Rectal smooth muscle tissue (tissue), 1 donor: Measurements from ENCODE around the gene STK31.
"Not testable (repeated sequence)": the region's sequence is repeated elsewhere in the genome, so short reads cannot be mapped to it uniquely, and the experiment has no call there.

ENCODE experiments used
- H3K27ac ChIP-seq: one replicate; pipeline ENCODE4 v1.7.0; 2013; ENCODE audit warnings: low read depth, low read length, inconsistent platforms
- H3K27me3 ChIP-seq: one replicate; pipeline ENCODE4 v1.7.0; 2013; ENCODE audit warnings: low read length; ENCODE audit not compliant: control insufficient read depth, insufficient read depth
- H3K36me3 ChIP-seq: one replicate; pipeline ENCODE4 v1.7.0; 2013; ENCODE audit warnings: low read length; ENCODE audit not compliant: control insufficient read depth, insufficient read depth
- H3K4me1 ChIP-seq: one replicate; pipeline ENCODE4 v1.7.0; 2013; ENCODE audit warnings: low read length; ENCODE audit not compliant: control insufficient read depth, insufficient read depth
- H3K4me3 ChIP-seq: one replicate; pipeline ENCODE4 v1.7.0; 2013; ENCODE audit warnings: low read length
- H3K9ac ChIP-seq: one replicate; pipeline ENCODE4 v1.7.0; 2013; ENCODE audit warnings: low read length

STK31 gene

GRCh38 chr7:23779185-23779800 is 69.3 kb downstream of the STK31 start:
- H3K27me3 ChIP-seq, H3K27ac ChIP-seq, H3K4me3 ChIP-seq, H3K9ac ChIP-seq, H3K36me3 ChIP-seq, H3K4me1 ChIP-seq: not testable (repeated sequence)

GRCh38 chr7:23783115-23783514 is 73.1 kb downstream of the STK31 start:
- no peaks in the 10 kb centered on the region for H3K36me3 ChIP-seq
- no peaks in the 10 kb centered on the region for H3K4me1 ChIP-seq
- no peaks in the 10 kb centered on the region for H3K27me3 ChIP-seq
- H3K9ac ChIP-seq: no peak overlapping the region
- H3K27ac ChIP-seq: no peak overlapping the region
- H3K4me3 ChIP-seq: no peak overlapping the region

GRCh38 chr7:23787272-23787671 is 77.3 kb downstream of the STK31 start:
- Histone ChIP-seq H3K36me3 (no peaks in the 10 kb centered on the region), H3K27me3 (no peaks in the 10 kb centered on the region), H3K9ac (no peak overlapping the region), H3K4me1 (no peaks in the 10 kb centered on the region), H3K27ac (no peak overlapping the region), H3K4me3 (no peak overlapping the region)

DNA sequence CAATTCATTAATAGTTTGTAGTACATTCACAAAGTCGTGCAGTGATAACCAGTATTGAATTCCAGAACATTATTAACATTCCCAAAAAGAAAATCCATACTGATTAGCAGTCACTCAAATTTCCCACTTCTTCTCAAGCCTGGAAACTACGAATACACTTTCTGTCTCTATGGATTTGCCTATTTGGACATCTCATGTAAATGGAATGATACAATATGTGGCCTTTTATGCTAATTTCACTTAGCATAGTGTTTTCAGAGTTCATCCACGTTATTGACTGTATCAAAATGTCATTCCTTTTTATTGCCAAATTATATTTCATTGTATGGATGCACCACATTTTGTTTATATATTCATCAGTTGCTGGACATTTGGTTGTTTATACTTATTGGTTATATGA is 78.8 kb downstream of the STK31 start:
- no peaks in the 10 kb centered on the region for H3K36me3 ChIP-seq
- H3K4me1 ChIP-seq: no peaks in the 10 kb centered on the region
- no peak overlapping the region for H3K4me3 ChIP-seq
- no peak overlapping the region for H3K9ac ChIP-seq
- no peak overlapping the region for H3K27ac ChIP-seq
- no peaks in the 10 kb centered on the region for H3K27me3 ChIP-seq

DNA sequence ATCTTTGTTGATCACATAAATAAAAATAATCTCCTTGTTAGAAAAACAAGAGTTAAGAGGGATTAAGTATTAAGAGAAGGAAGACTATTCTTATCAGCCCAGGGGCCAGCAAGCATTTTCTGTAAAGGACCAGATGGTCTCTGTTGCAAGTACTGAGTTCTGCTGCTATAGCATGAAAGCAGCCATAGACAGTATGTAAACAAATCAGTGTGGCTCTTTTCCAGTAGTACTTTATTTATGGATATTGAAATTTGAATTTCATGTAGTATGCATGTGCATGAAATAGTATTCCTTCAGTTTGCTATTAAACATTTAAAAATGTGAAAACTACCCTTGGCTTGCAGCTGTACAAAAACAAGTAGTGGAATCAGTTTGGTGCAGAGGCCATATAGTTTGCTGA is 81.7 kb downstream of the STK31 start:
- no peaks in the 10 kb centered on the region for H3K36me3 ChIP-seq
- H3K27me3 ChIP-seq: no peaks in the 10 kb centered on the region
- no peak overlapping the region for H3K27ac ChIP-seq
- H3K9ac ChIP-seq: no peak overlapping the region
- no peaks in the 10 kb centered on the region for H3K4me1 ChIP-seq
- H3K4me3 ChIP-seq: no peak overlapping the region

DNA sequence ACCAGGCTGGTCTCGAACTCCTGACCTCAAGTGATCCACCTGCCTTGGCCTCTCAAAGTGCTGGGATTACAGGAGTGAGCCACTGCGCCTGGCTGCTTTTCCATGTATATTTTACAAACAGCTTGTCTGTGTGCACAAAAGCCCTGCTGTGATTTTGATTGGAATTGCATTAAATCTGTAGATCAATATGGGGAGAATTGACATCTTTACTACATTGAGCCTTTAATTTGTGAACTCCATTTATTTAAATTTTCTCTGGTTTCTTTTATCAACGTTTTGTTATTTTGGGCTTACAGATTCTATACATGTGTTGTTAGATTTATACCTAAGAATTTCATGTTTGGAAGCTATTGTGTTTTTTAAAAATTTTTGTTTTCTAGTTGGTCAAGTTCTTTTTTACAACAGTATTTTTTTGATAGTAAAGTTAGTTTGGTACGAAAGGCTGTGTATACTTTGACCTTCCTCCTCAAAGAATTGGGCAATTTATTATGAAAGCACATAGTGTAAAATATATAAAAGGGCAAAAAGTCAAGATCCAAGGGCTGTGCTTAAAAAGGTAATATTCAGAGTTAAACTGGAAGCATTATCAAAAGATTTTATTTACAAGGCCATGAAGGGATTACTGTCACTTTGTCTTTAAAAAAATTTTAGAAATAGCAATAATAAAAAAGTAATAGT is 92.8 kb downstream of the STK31 start:
- Histone ChIP-seq H3K9ac (no peak overlapping the region), H3K4me1 (no peaks in the 10 kb centered on the region), H3K36me3 (no peaks in the 10 kb centered on the region), H3K27ac (no peak overlapping the region), H3K27me3 (no peaks in the 10 kb centered on the region), H3K4me3 (no peak overlapping the region)

- Histone ChIP-seq H3K4me1 (no peaks in the 10 kb centered on the region), H3K27ac (no peak overlapping the region), H3K9ac (no peak overlapping the region), H3K4me3 (no peak overlapping the region), H3K36me3 (no peaks in the 10 kb centered on the region), H3K27me3 (no peaks in the 10 kb centered on the region)
These were observed 94.7 kb downstream of the STK31 start for GRCh38 chr7:23804707-23805106.

GRCh38 chr7:23808421-23808820 is 98.4 kb downstream of the STK31 start:
- no peak overlapping the region for H3K9ac ChIP-seq
- no peak overlapping the region for H3K27ac ChIP-seq
- H3K27me3 ChIP-seq: no peaks in the 10 kb centered on the region
- no peaks in the 10 kb centered on the region for H3K4me1 ChIP-seq
- no peaks in the 10 kb centered on the region for H3K36me3 ChIP-seq
- no peak overlapping the region for H3K4me3 ChIP-seq

- Histone ChIP-seq H3K27me3 (no peaks in the 10 kb centered on the region), H3K9ac (no peak overlapping the region), H3K27ac (no peak overlapping the region), H3K4me1 (no peaks in the 10 kb centered on the region), H3K36me3 (no peaks in the 10 kb centered on the region), H3K4me3 (no peak overlapping the region)
These were observed 100.1 kb downstream of the STK31 start for GRCh38 chr7:23810099-23810498.

DNA sequence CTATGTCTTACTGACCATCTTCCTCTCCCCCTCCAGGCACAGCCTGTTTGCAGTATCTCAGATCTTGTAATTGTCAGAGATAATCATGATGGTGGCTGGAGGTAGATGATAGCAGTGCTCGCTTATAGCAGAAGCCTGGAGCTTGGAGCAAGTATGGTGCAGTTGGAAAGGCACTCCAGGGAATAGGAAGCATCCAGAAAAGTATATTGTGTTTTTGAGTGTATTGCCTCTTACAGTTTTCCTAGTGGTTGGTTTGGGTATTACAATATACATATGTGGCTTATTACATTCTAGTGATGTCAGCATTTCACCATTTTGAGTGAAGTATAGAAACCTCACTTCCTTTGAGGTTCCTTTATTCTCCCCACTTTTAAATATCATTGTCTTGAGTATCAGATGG is 101.5 kb downstream of the STK31 start:
- Histone ChIP-seq H3K36me3 (no peaks in the 10 kb centered on the region), H3K9ac (no peak overlapping the region), H3K4me3 (no peak overlapping the region), H3K4me1 (no peaks in the 10 kb centered on the region), H3K27me3 (no peaks in the 10 kb centered on the region), H3K27ac (no peak overlapping the region)

DNA sequence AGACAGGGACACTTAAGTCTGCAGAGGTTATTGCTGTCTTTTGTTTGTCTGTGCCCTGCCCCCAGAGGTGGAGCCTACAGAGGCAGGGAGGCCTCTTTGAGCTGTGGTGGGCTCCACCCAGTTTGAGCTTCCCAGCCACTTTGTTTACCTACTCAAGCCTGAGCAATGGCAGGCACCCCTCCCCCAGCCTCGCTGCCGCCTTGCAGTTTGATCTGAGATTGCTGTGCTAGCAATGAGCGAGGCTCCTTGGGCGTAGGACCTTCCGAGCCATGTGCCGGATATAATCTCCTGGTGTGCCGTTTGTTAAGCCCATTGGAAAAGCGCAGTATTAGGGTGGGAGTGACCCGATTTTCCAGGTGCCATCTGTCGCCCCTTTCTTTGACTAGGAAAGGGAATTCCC is 118.1 kb downstream of the STK31 start:
- H3K36me3 ChIP-seq, H3K27ac ChIP-seq, H3K9ac ChIP-seq, H3K4me3 ChIP-seq, H3K27me3 ChIP-seq, H3K4me1 ChIP-seq: not testable (repeated sequence)

- not testable (repeated sequence) for H3K4me1 ChIP-seq, H3K9ac ChIP-seq, H3K27me3 ChIP-seq, H3K27ac ChIP-seq, H3K36me3 ChIP-seq, H3K4me3 ChIP-seq
These were observed 122.7 kb downstream of the STK31 start for GRCh38 chr7:23832733-23833132.

GRCh38 chr7:23833405-23833804 is 123.4 kb downstream of the STK31 start:
- Histone ChIP-seq H3K4me1 (no peaks in the 10 kb centered on the region), H3K9ac (no peak overlapping the region)

More at GRCh38 chr7:23833405-23833804, 123.4 kb downstream of the STK31 start:
- no peak overlapping the region for H3K4me3 ChIP-seq
- H3K27me3 ChIP-seq: no peaks in the 10 kb centered on the region
- no peaks in the 10 kb centered on the region for H3K36me3 ChIP-seq
- H3K27ac ChIP-seq: no peak overlapping the region
